ENCODE data around the gene ADAMTS13.
A peak's percentile ranks its signal among the peaks of the same experiment; 100 is the strongest.

Gene ADAMTS13

GRCh38 chr9:133474215-133474614, 52.0 kb downstream of the ADAMTS13 start:
- DNase-seq, result no peak

DNA sequence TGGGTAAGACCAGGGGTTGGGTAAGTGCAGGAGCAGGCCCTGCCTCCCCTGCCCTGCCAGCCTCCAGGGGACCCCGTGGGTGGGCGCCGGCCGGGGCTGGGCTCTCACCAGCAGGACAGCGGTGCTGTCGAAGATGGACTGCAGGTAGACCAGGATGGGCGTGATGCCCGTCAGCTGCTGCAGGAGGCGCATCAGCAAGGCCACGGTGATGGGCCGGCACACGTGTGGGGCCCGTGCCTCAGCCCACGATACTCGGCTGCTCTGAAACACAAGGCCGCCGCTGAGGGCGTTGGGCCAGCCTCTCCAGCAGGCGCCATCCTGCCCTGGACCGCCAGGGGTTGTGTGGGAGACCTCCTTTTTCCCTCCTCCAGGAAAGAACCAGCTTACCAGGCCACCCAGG, 52.7 kb downstream of the ADAMTS13 start:
- no peak for DNase-seq

GRCh38 chr9:133475292-133476012, 53.3 kb downstream of the ADAMTS13 start:
- no peak for DNase-seq

GRCh38 chr9:133476036-133476931, 54.1 kb downstream of the ADAMTS13 start:
- DNase-seq, result no peak

- no peak for DNase-seq
Measured at GRCh38 chr9:133476941-133477340, 54.8 kb downstream of the ADAMTS13 start.

- no peak for DNase-seq
Measured at GRCh38 chr9:133477461-133477860, 55.3 kb downstream of the ADAMTS13 start.

DNA sequence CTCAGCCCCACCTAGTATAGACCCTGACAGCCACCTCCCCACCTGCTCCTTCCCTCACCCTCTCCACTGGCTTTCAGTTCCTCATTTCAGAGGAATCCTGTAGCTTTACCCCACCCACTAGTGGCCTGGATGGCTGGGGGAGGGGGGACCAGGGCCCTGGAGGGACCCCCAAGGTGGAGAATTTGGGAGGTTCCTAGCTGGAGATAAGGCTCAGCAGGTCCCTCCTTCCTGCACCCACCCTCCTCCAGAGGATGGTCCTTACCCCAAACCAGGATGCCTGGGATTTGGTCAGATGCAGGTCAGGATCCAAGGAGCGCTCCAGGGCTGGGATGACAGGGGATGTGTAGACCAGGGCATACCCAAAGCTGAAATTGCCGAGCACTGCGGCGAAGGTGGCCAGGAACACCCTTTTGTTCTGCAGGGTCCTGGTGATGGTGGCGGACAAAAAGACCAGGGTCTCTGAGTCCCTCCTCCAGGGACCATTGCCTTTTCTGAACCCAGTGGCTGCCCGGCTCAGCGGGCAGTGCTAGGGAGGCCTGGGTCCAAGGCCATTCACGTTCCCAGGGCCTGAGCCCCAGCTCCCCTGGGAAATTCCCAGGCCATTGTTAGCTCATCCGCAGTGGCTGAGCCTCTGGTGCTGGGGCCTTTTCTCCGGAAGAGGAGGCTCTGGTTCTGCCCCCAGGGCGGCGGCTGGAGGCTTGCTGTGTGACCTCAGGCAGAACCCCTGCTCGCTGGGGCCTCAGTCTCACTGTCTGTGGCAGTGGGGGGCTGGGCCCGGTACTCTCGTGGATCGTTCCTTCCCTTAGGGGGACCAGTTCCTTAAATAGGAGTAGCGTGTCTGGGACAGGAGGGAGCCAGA, 56.1 kb downstream of the ADAMTS13 start:
- DNase-seq, result no peak

DNA sequence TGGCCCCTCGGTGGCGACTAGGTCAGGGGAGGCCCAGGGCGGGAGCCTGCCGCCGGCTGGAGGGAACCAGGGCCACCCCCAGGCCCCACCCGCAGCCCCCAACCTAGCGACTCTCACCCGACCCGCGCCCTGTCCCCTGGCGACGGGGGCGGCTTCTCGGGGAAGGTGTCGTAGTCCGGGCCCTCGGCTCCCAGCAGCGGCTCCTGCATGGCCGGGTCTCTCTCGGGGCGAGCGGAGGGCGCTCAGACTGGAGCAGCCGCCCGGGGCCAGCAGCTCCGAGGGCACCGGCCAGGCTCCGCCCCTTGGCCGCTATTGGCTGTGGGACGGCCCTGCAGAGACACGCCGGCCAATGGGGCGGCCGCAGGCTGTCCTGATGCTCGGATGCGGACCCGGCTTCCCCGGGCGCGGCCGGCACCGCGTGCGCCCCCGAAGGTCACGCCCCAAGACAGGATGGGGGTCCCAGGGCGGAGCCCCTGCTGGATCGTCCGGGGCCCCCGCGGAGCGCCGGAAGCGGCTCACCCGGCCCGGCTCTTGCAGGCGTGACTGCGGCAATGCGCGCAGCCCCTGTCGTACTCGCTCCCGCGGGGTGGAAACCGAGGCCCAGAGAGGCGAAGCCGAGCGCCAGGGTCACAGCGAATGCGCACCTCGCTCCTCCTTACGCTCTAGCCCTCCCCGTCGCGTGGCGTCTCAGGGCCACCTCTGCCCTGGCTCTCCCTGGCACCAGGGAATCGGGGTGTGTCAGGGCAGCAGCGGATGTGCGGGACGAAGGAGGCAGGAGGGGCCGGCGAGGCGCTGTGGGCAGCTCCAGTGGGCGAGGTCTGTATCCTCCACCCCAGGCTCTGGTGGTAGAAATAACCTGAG, 56.9 kb downstream of the ADAMTS13 start, which contains the start of gene SLC2A6:
Gene SLC2A6, minus strand, starts transcription at position 249 of the 861 bp plus-strand sequence. Its CDS starts 40 bp downstream, at position 209.
- peak; percentile 87 for DNase-seq

DNA sequence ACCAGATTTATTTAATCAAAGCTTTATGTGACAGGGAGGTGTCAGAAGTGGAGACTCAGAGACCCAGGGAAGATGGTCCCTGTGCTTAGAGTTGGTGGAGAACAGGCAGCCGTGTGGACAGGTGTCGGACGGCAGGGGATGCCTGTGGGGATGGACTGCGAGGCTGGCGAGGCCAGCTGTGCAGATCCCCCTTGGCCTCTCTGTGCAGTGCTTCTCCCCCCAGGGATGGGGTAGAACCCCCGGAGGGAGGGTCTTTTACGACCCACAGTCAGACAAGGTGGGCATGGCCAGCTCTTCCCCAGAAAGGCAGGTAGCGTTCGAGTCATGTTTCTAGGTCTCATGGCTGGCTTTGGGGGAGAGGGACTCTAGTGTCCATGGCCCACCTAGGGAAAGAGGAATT, 61.4 kb downstream of the ADAMTS13 start:
- DNase-seq, result no peak

- DNase-seq, result no peak
Measured at GRCh38 chr9:133484671-133485437, 62.7 kb downstream of the ADAMTS13 start.

GRCh38 chr9:133485531-133486260, 63.5 kb downstream of the ADAMTS13 start:
- no peak for DNase-seq

DNA sequence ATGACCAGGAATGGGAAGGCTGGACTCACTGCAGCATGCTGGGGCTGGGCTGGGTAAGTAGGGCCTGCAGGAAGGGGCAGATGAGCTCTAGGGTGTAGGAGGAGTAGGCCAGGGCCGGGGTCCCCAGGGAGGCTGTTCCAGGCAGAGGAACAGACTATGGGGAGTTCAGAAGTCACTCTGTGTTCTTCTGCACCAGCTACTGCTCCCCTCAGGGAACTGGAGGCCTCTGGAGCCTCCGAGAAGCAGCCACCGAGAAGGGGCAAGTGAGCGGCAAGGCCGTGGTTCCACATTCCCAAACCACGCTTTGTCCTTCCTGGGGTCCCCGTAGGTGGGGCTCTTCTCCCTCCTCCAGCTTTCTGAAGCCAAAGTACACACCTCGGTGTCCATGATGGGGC, 65.2 kb downstream of the ADAMTS13 start:
- no peak for DNase-seq

DNA sequence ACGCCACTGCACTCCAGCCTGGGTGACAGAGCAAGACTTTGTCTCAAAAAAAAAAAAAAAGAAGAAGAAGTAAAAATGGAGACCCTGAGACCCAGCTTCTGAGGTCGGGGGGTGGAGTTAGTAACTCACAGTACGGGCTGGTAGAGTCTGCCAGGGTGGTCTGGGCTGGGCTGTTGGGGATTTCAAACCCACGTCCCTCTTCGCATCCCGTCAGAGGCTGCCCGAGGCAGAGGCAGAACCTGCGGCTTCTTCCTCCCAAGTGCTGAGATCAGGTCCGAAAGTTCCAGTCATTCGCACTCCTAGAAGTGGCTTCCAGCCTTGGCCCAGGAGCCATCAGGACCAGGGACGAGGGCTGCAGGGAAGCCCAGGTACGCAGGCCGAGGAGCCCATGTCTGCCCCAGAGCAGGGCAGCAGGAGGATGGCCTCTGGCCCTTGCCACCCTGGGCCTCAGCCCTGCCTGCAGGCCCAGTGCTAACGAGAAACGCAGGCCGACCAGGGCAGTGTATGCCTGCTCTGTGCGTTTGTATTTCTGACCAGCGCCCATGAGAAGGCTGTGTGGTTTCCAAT, 66.6 kb downstream of the ADAMTS13 start:
- no peak for DNase-seq

DNA sequence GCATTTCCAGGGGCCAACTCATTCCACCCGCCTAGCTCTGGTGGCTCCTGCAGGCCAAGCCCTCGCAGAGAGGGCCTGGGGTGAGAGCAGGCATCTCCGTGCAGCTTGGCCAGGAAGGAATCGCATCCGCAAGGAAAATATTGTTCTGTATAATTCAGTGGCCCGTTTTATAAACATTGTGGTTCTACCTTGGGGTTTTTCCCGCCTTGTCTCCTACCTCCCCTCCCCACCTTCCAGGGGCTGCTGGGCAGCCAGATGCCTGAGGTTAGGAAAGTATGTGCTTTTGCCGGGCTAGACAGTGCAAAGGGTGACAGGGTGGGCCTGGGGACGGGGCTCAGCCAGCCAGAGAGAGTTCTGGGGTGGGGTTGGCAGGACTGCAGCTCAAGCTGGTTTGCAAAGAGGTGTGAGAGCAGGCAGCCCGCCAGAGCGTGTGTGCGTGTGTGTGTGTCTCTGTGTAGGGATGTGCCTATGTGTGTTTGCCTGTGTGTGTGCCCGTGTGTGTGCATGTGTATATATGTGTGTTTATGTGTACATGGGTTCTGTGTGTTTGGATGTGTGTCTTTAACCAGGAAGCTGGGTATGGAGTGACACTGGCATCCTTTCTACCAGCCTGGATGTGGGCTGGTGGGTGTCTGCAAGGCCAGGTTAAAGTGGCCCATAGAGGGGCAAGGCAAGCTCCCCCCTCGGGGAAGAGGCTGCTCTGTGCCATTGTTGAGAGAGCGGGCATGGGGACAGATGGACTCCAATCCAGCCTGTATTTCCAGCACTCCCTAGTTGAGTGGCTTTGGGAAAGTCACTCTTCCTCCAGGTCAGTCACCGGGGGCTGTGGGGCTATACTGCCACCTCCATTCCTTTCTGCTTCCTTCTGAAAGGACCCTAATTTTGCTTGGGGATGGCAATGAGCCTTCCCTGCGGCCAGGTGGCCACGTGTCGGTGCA, 67.4 kb downstream of the ADAMTS13 start:
- DNase-seq, result no peak

DNA sequence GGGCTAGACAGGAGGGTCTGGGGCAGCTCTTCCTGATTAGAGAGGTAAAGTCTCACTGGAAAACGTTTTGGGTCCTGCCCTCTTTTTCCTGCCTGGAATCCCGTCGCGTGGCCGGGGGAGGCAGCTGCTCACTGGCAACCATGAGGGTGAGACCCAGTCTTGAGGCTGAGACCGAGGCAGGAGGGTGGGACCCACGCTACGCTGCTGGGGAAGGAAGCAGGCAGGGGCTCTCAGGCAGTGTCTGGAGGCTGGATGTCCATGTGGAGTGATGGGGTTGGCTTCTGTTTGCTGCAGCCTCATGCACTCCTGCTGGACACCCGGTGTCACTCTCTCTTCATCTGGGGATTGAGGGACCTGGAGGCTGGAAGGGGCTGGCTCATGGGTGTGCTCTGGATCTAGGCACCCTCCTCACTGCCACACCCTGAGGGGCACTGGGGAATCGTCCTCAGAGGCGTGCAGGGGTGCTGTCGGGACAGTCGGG, 68.1 kb downstream of the ADAMTS13 start:
- no peak for DNase-seq

- no peak for DNase-seq
Measured at GRCh38 chr9:133490865-133491655, 68.9 kb downstream of the ADAMTS13 start.

DNA sequence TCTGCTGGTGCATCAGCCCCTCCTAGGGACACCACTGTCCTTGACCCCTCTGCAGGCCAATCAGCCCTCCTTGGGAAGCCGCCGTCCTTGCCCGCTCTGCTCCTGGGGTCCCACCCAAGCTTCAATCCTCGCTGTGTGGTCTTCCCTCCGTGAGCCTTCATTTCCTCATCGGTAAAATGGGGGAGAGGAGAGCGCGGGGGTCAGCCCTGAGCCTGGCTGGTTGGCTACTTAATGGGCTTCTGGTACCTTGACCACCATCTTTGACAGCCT, 69.4 kb downstream of the ADAMTS13 start:
- no peak for DNase-seq
